NCI-H69 (cell line): ENCODE data around the gene TPMT.

ENCODE experiments used
- DNase-seq: peaks from one replicate; lab custom pipeline; 2025; lab: John Stamatoyannopoulos, UW

TPMT gene

GRCh38 chr6:18115356-18115755 lies 39.5 kb downstream of the TPMT start:
- no peak for DNase-seq

DNA sequence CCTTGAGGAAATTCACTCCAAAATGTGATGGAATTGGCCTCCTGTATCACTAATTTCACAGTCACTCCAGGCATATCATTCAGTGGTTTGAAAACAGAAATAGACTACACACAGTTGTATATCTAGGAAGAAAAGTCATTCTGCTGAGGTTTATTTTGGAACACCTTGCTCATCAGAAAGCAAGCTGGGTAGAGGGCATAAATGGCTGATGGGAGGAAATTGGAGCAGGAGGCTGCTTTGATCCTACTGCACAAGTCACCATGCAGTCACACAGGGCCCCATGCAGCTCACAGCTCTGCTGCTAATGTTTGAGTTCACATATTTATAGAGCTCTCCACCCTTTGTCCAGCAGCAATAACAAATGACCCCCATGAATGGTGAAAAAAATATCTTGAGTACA lies 44.7 kb downstream of the TPMT start:
- DNase-seq: no peak

- no peak for DNase-seq
Observed at GRCh38 chr6:18107061-18107460, 47.8 kb downstream of the TPMT start.

GRCh38 chr6:18102783-18103509 lies 51.9 kb downstream of the TPMT start:
- no peak for DNase-seq

DNA sequence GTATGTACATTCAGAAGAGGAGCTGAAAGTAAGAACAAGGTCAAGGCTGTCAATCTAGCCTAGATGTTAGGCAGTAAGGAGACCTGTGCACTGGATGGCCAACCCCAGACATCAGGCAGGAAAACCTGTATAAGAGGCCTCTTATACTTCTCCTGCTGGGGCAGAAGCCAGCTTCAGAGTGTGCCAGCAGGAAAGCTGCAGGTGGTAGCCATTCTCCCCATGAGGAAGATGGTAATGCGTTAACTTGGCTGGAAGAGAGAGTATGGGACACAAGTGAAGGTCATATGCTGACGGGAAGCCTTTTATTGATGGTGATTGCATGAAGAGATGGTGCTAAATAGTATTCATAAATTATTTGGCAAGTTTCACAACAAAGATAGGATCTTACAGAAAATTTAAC lies 53.0 kb downstream of the TPMT start:
- DNase-seq: peak; percentile 14

- DNase-seq: no peak
Observed at GRCh38 chr6:18101271-18101670, 53.6 kb downstream of the TPMT start.

- DNase-seq: no peak
Observed at GRCh38 chr6:18100296-18100695, 54.6 kb downstream of the TPMT start.

GRCh38 chr6:18099511-18099910 lies 55.4 kb downstream of the TPMT start:
- no peak for DNase-seq

DNA sequence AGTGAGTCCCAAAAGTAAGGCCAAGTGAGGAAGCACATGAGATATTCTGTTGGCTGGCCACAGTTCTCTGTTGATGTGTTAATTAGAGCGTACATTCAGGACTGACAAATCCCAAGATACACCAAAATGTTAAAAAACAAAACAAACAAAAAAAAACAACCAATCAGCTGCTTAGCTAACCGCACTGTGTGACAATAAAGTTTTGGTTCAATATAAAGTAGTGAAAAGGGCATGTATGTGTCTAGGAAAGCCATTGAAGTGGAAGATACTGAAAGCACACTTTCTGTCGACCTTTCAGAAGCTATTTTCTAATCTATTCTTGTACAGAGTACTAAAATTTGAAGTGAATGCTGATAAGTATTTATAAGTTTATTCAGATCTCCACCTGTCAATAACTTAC lies 58.5 kb downstream of the TPMT start:
- DNase-seq: no peak

DNA sequence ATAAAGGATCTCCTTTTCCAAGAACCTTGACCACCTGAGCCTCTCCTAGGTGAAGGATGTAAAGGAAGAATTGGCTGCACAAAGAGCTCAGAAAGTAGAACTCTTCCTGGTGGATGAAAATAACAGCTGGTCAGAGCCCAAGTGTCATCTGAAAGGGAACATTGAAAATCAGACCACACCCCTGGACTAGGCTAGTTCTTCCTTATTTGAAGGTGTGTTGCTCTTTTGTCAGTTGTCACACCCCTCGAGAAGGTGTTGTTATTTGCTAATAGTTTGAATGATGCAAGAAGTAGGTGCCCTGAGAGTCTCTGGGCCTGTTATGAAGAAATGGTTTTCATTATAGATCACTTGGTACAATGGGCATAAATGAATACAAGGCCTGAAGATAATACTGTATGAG lies 63.5 kb downstream of the TPMT start:
- no peak for DNase-seq

DNA sequence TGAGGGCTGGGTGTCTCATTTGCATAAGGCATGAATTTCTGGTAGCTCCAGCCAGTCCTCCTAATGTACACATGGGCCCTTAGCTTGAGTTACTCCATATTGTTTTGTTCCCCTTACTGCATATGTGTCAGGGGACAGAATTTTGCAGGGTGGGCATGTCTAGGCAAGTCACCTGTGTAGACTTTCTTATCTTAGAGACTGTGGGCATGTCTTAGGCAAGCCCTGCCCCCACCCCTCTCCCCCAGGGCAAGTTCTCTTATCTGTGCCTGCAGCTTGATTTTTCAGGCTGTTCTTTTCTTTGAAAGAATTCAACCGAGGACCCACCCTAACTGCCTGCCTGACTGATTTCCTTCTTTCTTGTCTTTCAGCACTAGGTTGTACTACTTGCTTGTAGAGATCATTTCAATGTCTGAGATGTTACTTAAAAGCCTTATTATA lies 64.5 kb downstream of the TPMT start:
- DNase-seq: no peak

GRCh38 chr6:18088419-18089296 lies 66.2 kb downstream of the TPMT start:
- DNase-seq: no peak

DNA sequence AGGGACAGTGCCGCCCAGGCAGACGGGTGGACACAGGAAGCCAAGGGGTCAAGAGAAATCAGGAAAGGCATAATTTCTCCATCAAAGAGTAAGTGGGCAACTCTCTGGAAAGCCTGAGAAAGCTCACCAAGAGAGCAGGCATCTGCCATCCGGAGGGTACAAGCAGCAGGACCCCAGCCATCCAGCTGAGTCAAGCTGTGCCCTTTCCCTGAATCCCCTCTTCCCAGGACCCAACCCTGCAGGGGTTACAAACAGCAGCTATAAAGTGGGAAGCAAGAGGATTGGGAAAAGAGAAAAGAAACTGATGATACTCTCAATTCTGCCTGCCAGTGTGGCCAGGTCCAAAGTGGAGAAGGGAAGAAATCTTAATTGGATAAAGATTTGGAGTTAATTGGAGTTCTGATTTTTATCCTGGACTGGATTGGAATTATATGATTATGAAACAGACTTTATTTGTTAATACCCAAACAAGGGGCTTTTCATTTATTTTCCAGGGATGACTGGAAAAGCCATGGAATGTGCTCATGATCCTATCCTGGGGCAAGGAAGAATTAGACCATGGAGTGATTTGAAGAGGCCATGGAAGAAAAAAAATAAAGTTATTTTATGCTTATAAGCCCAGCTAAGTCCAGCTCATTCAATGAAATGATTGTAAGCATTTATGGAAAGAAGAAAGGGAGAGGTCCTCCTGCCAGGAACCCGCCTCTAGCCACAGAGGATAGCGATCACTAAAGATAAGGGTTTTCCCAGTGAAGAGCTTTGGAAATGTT lies 67.3 kb downstream of the TPMT start:
- no peak for DNase-seq

GRCh38 chr6:18081025-18081668 lies 73.7 kb downstream of the TPMT start:
- no peak for DNase-seq

- no peak for DNase-seq
Observed at GRCh38 chr6:18080544-18080943, 74.3 kb downstream of the TPMT start.

DNA sequence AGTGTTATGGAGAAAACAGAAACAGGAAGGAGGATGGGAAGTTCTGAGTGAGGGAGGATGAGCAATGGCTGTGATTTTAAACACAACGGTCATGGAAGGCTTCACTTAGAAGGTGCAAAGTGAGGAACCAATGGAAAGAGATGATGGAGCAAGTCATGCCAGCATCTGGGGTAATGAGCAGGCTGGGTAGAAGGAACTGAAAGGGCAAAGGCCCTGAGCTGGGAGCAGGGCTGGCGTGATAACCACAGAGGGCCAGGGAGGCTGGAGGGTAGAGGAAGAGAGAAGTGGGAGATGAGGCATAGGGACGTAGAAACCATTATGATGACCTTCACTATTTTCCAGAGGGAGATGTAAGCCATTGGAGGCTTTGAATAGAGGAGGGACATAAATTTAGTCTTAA lies 76.0 kb downstream of the TPMT start:
- no peak for DNase-seq
